ENCODE measurements around the gene MTFMT.

Gene MTFMT

GRCh38 chr15:64981812-64982431 lies 47.5 kb downstream of the MTFMT start:
- no peak for DNase-seq

- DNase-seq = peak; percentile 91
Measured at GRCh38 chr15:64979252-64979710, 50.2 kb downstream of the MTFMT start.

GRCh38 chr15:64975390-64975789 lies 54.0 kb downstream of the MTFMT start:
- no peak for DNase-seq

GRCh38 chr15:64970698-64971097 lies 58.7 kb downstream of the MTFMT start:
- no peak for DNase-seq

GRCh38 chr15:64969401-64969800 lies 60.0 kb downstream of the MTFMT start:
- no peak for DNase-seq

- DNase-seq = no peak
Measured at GRCh38 chr15:64961013-64961412, 68.4 kb downstream of the MTFMT start.

GRCh38 chr15:64960153-64960552 lies 69.3 kb downstream of the MTFMT start:
- DNase-seq = no peak

- no peak for DNase-seq
Measured at GRCh38 chr15:64959128-64959527, 70.3 kb downstream of the MTFMT start.

GRCh38 chr15:64954395-64954794 lies 75.0 kb downstream of the MTFMT start:
- no peak for DNase-seq

- no peak for DNase-seq
Measured at GRCh38 chr15:64951777-64952418, 77.5 kb downstream of the MTFMT start.

Measured in NCI-H69 (cell line).